ENCODE measurements around the gene FBXL22.

GRCh38 chr15:63604281-63604680 is 7.1 kb downstream of the FBXL22 start:
- TF ChIP-seq SIN3A (conservative IDR thresholded peaks at IDR 0.05 in 1 of 2, IDR thresholded peaks at IDR 0.05 in 1 of 2; ENCODE audit: low read depth in 1 of 2, low read length in 2 of 2) (no peak), CTCF (IDR thresholded peaks at IDR 0.05; ENCODE audit: control extremely low read depth in 1 of 3, insufficient read depth in 1 of 3, low read depth in 1 of 3, low read length in 3 of 3) (no peak), ZNF274 (IDR thresholded peaks at IDR 0.05; ENCODE audit: borderline replicate concordance, extremely low read depth, low read length) (no peak), CHD1 (IDR thresholded peaks at IDR 0.05; ENCODE audit: low read depth, low read length) (no peak), CREB1 (IDR thresholded peaks at IDR 0.05) (no peak), JUND (IDR thresholded peaks at IDR 0.05; ENCODE audit: low read length) (no peak), GTF2F1 (IDR thresholded peaks at IDR 0.05; ENCODE audit: borderline replicate concordance, low read depth, low read length) (no peak), PHF8 (conservative IDR thresholded peaks at IDR 0.05; ENCODE audit: low read depth, low read length) (no peak)

Measured in H1 (cell line).